Smooth muscle cell of the umbilical artery (primary cell): Measurements from ENCODE around the gene MND1. TPM values are rescaled to one million over a fixed set of nuclear protein-coding genes. Genes with fewer than 3 reads are reported as not detected.

Experiments used
- total RNA-seq: library from RNA; depleted of rRNA; stranded (reverse); fragments of >200 nt; gene quantifications from 2 replicates; pipeline ENCODE4 v1.2.3, GENCODE V29; 2014

The MND1 gene, protein sequence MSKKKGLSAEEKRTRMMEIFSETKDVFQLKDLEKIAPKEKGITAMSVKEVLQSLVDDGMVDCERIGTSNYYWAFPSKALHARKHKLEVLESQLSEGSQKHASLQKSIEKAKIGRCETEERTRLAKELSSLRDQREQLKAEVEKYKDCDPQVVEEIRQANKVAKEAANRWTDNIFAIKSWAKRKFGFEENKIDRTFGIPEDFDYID
- 1.8 and 3.0 TPM in 2 replicates for total RNA-seq

DNA sequence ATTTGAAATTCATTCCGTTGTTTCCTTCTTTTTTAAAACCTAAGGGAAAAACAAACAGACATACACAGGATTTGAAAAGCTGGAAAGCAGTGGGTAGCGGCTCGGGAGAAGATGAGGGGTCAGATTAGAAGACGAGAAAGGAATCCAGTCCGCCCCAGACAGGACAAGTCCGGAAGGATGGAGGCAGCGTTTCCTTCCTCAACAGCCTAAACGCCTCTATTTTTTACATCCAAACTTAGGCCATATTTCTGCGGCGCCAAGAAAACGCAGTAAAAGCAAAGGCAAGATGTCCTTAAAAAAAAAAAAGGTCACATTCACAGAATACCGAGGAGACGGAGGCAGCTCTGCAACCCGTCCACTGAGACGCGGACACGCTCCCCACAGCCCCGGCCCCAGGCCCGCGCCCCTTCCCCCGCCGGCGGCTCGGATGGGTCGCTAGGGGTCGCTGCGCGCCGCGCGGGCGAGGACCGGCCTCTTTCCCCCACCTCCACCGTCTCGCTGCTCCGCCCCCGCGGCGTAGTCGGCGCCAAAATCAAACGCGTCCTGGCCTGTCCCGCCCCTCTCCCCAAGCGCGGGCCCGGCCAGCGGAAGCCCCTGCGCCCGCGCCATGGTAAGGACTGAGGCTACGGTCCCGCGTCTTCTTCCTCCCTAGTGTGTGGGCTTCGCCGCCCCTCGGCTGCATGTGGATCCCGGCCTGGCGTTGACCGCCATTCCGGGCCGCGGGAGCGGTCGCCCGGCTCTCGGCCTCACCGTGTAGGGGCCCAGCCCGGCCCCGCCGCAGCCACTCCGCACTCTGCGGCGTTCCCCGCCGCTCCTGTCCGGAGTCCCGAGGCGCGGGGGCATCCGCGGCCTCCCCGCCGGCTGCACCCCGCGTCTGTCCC is at the start of gene MND1:
MND1 (plus strand) TSS at position 558 of the 881 bp plus-strand sequence; CDS start at position 608, 50 bp downstream.

Other genes with a start within 250 kb of the MND1 start
- gene TRIM2, start 140.2 kb upstream of the MND1 start, total RNA-seq = 44.4 and 54.0 TPM in 2 replicates
- 10.4 and 15.6 TPM in 2 replicates for gene TMEM131L, start 121.7 kb downstream of the MND1 start, total RNA-seq